A673 (cell line): ENCODE data around the gene WDR11.

Source experiments
- CTCF ChIP-seq: fragments of 300-800, 200-600 bp; sonication (generic); conservative IDR thresholded peaks from 2 replicates; pipeline ENCODE4 v1.5.1; 2017; ENCODE audit warnings: low read depth, mild to moderate bottlenecking, antibody characterized with exemption, low read length, moderate library complexity, mixed read lengths
- EZH2 ChIP-seq: fragments of 200-600 bp; sonication (generic); IDR thresholded peaks from 2 replicates; pipeline ENCODE4 v1.6.1; 2017; ENCODE audit warnings: borderline replicate concordance, low read depth, mild to moderate bottlenecking, mixed read lengths, antibody characterized with exemption, low read length; ENCODE audit not compliant: poor library complexity, severe bottlenecking

- TF ChIP-seq CTCF = no peak
- TF ChIP-seq EZH2 = no peak
Measured at GRCh38 chr10:120818301-120818700, 32.9 kb upstream of the WDR11 start.
